IPS DF 6.9 (cell line): ENCODE results near the gene FAM107B.
"Not testable (repeated sequence)": the region's sequence is repeated elsewhere in the genome, so short reads cannot be mapped to it uniquely, and the experiment has no call there.

Experiments
- DNase-seq: peaks from one replicate; pipeline ENCODE4 v3.0.0-alpha.2; 2013; ENCODE audit warnings: low read depth, low spot score
- H3K27ac ChIP-seq: one replicate; pipeline ENCODE4 v1.5.1; 2013; ENCODE audit warnings: low read length, control low read depth
- H3K27me3 ChIP-seq: 2 replicates; pipeline ENCODE4 v1.6.1; 2013; ENCODE audit warnings: mild to moderate bottlenecking, low read length; ENCODE audit not compliant: control insufficient read depth, insufficient read depth
- H3K36me3 ChIP-seq: 2 replicates; pipeline ENCODE4 v1.6.1; 2013; ENCODE audit warnings: low read length; ENCODE audit not compliant: control insufficient read depth, insufficient read depth
- H3K4me1 ChIP-seq: 2 replicates; pipeline ENCODE4 v1.6.1; 2013; ENCODE audit warnings: low read length; ENCODE audit not compliant: control insufficient read depth, insufficient read depth
- H3K4me3 ChIP-seq: 2 replicates; pipeline ENCODE4 v1.5.1; 2013; ENCODE audit warnings: mild to moderate bottlenecking, low read length
- H3K9me3 ChIP-seq: 2 replicates; pipeline ENCODE4 v1.6.1; 2013; ENCODE audit warnings: low read length, inconsistent platforms; ENCODE audit not compliant: control insufficient read depth, insufficient read depth
- WGBS: extraction: QIAGEN DNeasy Blood & Tissue Kit; methylation state at CpG from one replicate; pipeline ENCODE4 v1.1.7; 2013; ENCODE audit warnings: mixed read lengths, missing lambda C conversion rate; ENCODE audit not compliant: insufficient read length, insufficient coverage; 5-methylcytosine and 5-hydroxymethylcytosine counted together

The FAM107B gene

DNA sequence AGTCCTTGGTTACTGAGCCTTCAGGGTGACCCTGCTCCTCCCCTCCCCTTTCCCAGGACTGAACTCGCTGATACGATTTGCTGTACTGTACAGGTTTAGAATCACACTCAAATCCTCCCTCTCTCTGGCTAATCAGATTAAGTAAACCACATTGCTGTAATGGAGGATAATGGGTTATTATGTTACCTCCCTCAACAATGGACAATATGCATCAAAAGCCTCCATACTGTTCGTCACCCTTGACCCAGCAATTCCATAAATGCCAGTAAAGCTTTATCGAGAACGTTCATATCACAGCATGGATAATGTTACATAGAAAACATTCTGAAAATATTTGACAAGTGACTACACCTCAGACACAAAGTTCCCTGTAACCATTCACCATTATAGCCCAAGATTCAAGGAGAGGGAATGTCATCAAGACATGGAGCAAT, 61.7 kb downstream of the FAM107B start:
- Histone ChIP-seq H3K9me3 (no peaks in the 10 kb centered on the region), H3K27me3 (no peaks in the 10 kb centered on the region), H3K27ac (no peak overlapping the region), H3K4me3 (no peak overlapping the region), H3K4me1 (no peaks in the 10 kb centered on the region), H3K36me3 (no peaks in the 10 kb centered on the region)
- no CpG with 5 or more reads among the region's 5 CpGs for WGBS
- no peak for DNase-seq

DNA sequence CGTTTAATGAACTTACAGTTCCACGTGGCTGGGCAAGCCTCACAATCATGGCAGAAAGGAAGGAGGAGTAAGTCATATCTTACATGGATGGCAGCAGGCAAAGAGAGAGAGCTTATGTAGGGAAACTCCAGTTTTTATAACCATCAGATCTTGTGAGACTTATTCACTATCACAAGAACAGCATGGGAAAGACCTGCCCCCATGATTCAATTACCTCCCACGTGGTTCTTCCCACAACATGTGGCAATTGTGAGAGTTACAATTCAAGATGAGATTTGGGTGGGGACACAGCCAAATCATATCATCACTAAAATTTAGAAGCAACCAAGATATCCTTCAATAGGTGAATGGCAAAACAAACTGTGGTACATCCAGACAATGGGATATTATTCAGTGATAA, 65.4 kb downstream of the FAM107B start:
- no CpG with 5 or more reads among the region's 3 CpGs for WGBS
- not testable (repeated sequence) for H3K9me3 ChIP-seq, H3K27ac ChIP-seq, DNase-seq, H3K36me3 ChIP-seq, H3K4me1 ChIP-seq, H3K27me3 ChIP-seq, H3K4me3 ChIP-seq

DNA sequence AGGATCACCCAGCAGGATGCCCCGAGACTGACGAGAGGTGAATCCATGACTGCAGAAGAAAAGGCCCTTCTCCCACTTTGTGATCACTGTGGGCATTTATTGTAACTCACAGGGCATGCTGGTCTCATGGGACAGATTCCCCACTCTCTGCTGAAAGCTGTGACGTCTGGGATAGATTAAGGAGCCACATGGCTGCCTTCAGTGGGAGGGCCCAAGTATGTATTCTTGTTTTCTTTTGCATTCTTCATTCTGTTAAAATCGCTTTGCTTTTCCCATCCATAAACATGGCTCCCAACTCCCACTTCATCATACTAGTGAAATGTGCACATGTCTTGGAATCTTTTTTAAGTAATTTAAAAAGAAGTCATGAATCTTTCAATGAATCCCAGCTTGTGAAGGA, 67.2 kb downstream of the FAM107B start:
- H3K4me3 ChIP-seq: no peak overlapping the region
- no peaks in the 10 kb centered on the region for H3K9me3 ChIP-seq
- H3K27ac ChIP-seq: no peak overlapping the region
- DNase-seq: no peak
- no peaks in the 10 kb centered on the region for H3K4me1 ChIP-seq
- H3K36me3 ChIP-seq: no peaks in the 10 kb centered on the region
- WGBS: no CpG with 5 or more reads among the region's 4 CpGs
- no peaks in the 10 kb centered on the region for H3K27me3 ChIP-seq

DNA sequence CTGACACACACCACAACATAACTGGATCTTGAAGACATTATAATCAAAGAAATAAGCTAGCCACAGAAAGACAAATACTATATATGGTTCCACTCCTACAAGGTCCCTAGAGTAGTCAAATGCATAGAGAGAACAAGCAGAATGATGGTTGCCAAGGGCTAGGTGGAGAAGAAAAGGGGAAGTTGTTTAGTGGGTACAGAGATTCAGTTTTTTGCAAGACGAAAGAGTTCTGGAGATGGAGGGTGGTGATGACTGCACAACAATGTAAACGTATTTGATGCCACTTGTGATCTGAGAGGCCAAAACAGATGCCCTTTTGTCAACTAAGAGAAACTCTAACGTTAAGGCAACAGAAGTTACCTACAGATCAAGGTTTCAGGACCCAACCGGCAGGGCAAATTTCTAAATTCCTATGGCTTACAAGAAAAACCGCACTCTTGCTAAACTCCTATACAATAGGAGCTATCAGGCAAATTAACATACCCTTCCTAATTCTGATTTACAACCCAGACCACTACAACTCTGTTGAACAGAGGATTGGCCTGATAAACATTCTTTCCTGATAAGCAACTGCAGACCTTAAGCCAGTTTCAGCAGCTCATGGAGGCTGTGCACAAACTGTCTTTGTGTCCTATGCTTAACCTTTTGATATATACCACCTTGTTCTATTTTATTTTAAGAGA, 69.0 kb downstream of the FAM107B start:
- Histone ChIP-seq H3K36me3 (no peaks in the 10 kb centered on the region), H3K4me1 (no peaks in the 10 kb centered on the region), H3K4me3 (no peak overlapping the region), H3K9me3 (no peaks in the 10 kb centered on the region), H3K27ac (no peak overlapping the region), H3K27me3 (no peaks in the 10 kb centered on the region)
- WGBS: no CpG with 5 or more reads among the region's 5 CpGs
- no peak for DNase-seq

DNA sequence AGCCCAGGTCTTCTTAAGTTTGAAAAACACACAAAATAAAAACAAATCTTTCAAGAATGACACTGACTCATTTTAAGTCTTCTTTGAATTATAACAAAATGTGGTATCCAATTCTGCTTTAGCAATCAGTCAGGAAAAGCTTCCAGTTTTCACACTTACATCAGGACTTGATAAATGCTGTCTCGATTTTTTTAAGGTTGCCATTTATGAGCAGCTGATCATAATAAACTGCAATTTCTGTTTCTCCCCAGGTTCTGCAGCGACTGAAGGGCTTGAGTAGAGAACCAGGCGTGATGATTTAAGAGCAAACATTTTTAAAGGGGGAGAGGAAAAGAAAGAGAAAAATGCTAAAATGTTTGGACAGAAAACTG, 71.1 kb downstream of the FAM107B start:
- no peaks in the 10 kb centered on the region for H3K9me3 ChIP-seq
- no peaks in the 10 kb centered on the region for H3K4me1 ChIP-seq
- no peaks in the 10 kb centered on the region for H3K36me3 ChIP-seq
- no peak overlapping the region for H3K27ac ChIP-seq
- no peak for DNase-seq
- no peaks in the 10 kb centered on the region for H3K27me3 ChIP-seq
- no CpG with 5 or more reads among the region's 3 CpGs for WGBS
- H3K4me3 ChIP-seq: no peak overlapping the region

DNA sequence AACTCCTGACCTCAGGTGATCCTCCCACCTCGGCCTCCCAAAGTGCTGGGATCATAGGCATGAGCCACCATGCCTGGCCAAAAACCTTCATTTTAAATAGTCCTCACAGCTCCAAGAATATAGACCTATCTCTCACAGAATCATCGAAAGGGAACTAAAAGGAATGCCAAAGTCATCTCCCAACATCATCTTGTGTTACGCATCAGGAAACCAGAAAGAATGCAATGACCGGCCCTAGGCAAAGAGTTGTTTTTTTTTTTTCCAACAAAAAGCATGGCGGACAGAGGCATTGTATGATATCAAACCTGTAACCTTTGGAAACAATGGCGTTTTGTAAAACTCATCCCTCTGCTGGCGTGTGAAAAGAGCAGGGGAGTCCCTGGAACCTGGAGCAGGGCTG, 73.2 kb downstream of the FAM107B start:
- no peaks in the 10 kb centered on the region for H3K27me3 ChIP-seq
- H3K4me1 ChIP-seq: no peaks in the 10 kb centered on the region
- DNase-seq: no peak
- H3K36me3 ChIP-seq: no peaks in the 10 kb centered on the region
- H3K9me3 ChIP-seq: no peaks in the 10 kb centered on the region
- no peak overlapping the region for H3K4me3 ChIP-seq
- no peak overlapping the region for H3K27ac ChIP-seq
- WGBS: no CpG with 5 or more reads among the region's 7 CpGs

DNA sequence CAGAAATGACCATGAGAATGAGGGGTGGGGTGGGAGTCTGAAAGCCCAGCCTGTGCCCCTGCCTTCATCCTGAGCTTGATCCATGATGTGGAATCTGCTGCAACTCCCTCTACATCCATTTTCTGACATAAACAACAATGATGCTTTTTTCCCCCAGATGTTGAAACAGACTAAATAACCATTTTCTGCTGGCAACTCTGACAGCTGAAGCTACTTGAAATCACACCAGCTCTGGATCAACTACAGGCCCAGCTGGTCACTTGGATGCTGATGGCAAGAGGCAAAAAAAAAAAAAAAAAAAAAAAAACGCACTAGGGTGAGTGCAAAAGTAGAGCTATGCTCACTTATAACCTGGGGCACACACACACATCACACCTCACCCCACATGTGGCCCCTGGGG, 74.2 kb downstream of the FAM107B start:
- Histone ChIP-seq H3K4me1 (no peaks in the 10 kb centered on the region), H3K27ac (no peak overlapping the region), H3K36me3 (no peaks in the 10 kb centered on the region), H3K4me3 (no peak overlapping the region), H3K9me3 (no peaks in the 10 kb centered on the region), H3K27me3 (no peaks in the 10 kb centered on the region)
- no CpG with 5 or more reads among the region's 1 CpG for WGBS
- no peak for DNase-seq

DNA sequence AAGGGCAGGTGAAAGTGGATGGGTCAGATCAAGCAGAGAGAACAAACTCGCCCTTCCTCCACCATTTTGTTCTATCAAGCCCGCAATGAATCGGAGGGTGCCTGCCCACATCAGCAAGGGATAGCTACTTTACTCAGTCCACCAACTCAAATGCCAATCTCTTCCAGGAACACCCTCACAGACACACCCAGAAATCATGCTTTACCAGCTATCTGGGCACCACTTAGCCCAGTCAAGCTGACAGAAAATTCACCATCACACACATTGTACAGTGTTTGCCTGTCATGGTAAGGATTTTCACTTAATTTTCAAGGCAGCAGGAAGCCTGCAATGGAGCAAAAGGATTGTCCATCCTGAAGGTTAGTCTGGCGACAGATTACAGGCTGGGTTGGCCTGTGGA, 75.2 kb downstream of the FAM107B start:
- no peak for DNase-seq
- Histone ChIP-seq H3K36me3 (no peaks in the 10 kb centered on the region), H3K27me3 (no peaks in the 10 kb centered on the region), H3K27ac (no peak overlapping the region), H3K9me3 (no peaks in the 10 kb centered on the region), H3K4me1 (no peaks in the 10 kb centered on the region), H3K4me3 (no peak overlapping the region)
- WGBS: no CpG with 5 or more reads among the region's 4 CpGs

DNA sequence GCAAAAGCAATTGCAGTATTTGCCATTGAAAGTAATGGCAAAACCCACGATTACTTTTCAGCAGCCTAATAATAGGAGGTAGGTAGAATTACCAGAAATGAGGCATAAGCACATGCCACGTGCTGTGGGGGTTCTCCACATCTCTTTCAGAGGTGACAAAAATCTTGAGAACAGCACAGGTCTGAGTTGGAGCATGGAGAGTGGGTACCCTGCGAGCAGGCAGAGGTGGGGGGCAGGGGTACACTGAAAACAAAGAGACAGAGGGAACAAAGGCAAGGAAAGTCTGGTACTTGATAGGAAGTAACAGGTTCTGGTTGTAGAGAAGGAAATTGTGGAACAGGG, 75.9 kb downstream of the FAM107B start:
- Histone ChIP-seq H3K27me3 (no peaks in the 10 kb centered on the region), H3K4me3 (no peak overlapping the region), H3K36me3 (no peaks in the 10 kb centered on the region), H3K27ac (no peak overlapping the region), H3K4me1 (no peaks in the 10 kb centered on the region), H3K9me3 (no peaks in the 10 kb centered on the region)
- no CpG with 5 or more reads among the region's 3 CpGs for WGBS
- no peak for DNase-seq

DNA sequence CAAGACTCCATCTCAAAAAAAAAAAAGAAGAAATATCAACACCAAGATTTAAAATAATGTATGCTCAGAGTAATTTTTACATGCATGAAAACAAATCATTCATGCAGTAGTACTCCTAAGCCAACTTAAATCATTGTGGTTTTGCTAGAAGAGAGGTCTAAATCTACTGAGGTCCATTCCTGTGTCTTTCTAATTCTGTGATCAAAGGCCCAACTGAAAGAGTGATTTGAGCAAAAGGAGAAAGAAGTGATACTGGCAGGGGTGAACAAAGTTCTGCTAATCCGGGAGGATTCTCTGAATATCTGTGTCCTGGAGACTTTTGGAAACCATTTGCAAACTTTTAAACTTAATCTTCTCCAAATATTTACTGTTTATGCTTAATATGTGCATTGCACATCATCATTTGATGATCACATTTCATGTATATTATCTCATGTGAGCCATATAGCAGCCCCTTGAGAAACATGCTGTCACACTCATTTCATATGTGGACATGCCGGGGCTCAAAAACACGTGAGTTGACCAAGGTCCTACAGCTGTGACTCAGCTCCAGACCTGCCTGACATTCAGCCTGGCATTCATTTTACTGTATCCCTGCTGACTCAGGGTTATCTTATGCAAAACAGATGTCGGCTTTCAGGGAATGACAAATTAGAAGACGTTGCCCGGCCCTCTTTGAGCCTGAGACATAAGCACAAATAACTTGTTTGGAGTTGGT, 76.4 kb downstream of the FAM107B start:
- no peak for DNase-seq
- H3K9me3 ChIP-seq: no peaks in the 10 kb centered on the region
- H3K36me3 ChIP-seq: no peaks in the 10 kb centered on the region
- no peaks in the 10 kb centered on the region for H3K27me3 ChIP-seq
- no CpG with 5 or more reads among the region's 6 CpGs for WGBS
- H3K4me3 ChIP-seq: no peak overlapping the region
- no peak overlapping the region for H3K27ac ChIP-seq
- no peaks in the 10 kb centered on the region for H3K4me1 ChIP-seq

DNA sequence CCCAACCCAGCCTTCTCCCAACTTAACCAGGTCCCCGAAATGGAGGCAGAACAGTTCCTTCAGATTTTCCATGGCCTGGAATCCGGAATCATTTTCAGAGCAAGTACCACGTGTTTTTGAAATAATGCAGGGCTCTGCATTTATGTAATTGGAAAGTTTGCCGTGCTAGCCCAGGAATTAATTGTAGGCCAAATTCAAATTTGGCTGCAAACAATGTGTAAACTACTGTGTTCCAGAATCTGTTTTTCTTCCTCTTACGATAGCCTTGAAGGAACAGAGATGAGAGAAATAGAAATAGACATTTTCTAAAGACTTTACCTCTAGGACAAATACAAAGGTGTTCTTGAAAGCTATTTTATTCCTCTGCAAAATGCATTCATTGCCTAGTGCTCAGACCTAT, 77.4 kb downstream of the FAM107B start:
- no peaks in the 10 kb centered on the region for H3K9me3 ChIP-seq
- no peaks in the 10 kb centered on the region for H3K27me3 ChIP-seq
- H3K27ac ChIP-seq: no peak overlapping the region
- no CpG with 5 or more reads among the region's 5 CpGs for WGBS
- no peak overlapping the region for H3K4me3 ChIP-seq
- H3K36me3 ChIP-seq: no peaks in the 10 kb centered on the region
- no peak for DNase-seq
- H3K4me1 ChIP-seq: no peaks in the 10 kb centered on the region
